HepG2 (cell line): ENCODE data around the gene TMOD2. TPM values are rescaled to one million over a fixed set of nuclear protein-coding genes. Genes with fewer than 3 reads are reported as not detected.

Source experiments
- ISL2 ChIP-seq: sonication (generic); formaldehyde crosslinking; IDR thresholded peaks from 2 replicates; pipeline ENCODE4 v1.5.0; 2020; ENCODE audit warnings: missing genetic modification reagents
- NR2F2 ChIP-seq: IDR thresholded peaks from 2 replicates; pipeline ENCODE4 v1.6.1; 2012; ENCODE audit warnings: low read depth, inconsistent platforms, borderline replicate concordance
- POGZ ChIP-seq: sonication (generic); formaldehyde crosslinking; IDR thresholded peaks from 2 replicates; pipeline ENCODE4 v1.4.0; 2020; ENCODE audit warnings: mild to moderate bottlenecking, missing genetic modification reagents
- RBM22 ChIP-seq: fragments of 200-400 bp; formaldehyde crosslinking; optimal IDR thresholded peaks from 2 replicates; pipeline ENCODE3; 2017; ENCODE audit warnings: mild to moderate bottlenecking, low read length, moderate library complexity
- SOX13 ChIP-seq, 3 experiments: fragments of 450-650 bp in 1 of 3; sonication (generic) in 1 of 3; formaldehyde crosslinking in 1 of 3; IDR thresholded peaks in 2 of 3; conservative IDR thresholded peaks in 1 of 3; 2 replicates each; pipeline versions ENCODE4 v1.5.0 to v1.6.1; 2016 to 2020; ENCODE audit warnings: antibody characterized with exemption in 1 of 3, mild to moderate bottlenecking in 1 of 3, missing compliant biosample characterization in 1 of 3, missing genetic modification reagents in 1 of 3, moderate library complexity in 1 of 3
- SRSF9 ChIP-seq: fragments of 200-400 bp; formaldehyde crosslinking; IDR thresholded peaks from 2 replicates; pipeline ENCODE4 v1.6.1; 2018; ENCODE audit warnings: borderline replicate concordance, mild to moderate bottlenecking, low read depth, low read length; ENCODE audit not compliant: insufficient read depth, poor library complexity, severe bottlenecking
- ZNF143 ChIP-seq: sonication (generic); formaldehyde crosslinking; IDR thresholded peaks from 2 replicates; pipeline ENCODE4 v1.4.0; 2020; ENCODE audit warnings: missing genetic modification reagents
- ZNF350 ChIP-seq: sonication (generic); formaldehyde crosslinking; IDR thresholded peaks from 2 replicates; pipeline ENCODE4 v1.4.0; 2020; ENCODE audit warnings: mild to moderate bottlenecking, low read depth, missing genetic modification reagents, borderline replicate concordance
- ZNF549 ChIP-seq: sonication (generic); formaldehyde crosslinking; IDR thresholded peaks from 2 replicates; pipeline ENCODE4 v1.5.0; 2020; ENCODE audit warnings: missing genetic modification reagents
- ZNF552 ChIP-seq: sonication (generic); formaldehyde crosslinking; IDR thresholded peaks from 2 replicates; pipeline ENCODE4 v1.9.0; 2022; ENCODE audit warnings: missing genetic modification reagents, mild to moderate bottlenecking, borderline replicate concordance
- ZNF607 ChIP-seq: sonication (generic); formaldehyde crosslinking; IDR thresholded peaks from 2 replicates; pipeline ENCODE4 v1.5.1; 2020; ENCODE audit warnings: missing genetic modification reagents, mild to moderate bottlenecking, borderline replicate concordance
- polyA plus RNA-seq, 8 experiments: library from polyadenylated mRNA; depleted of rRNA in 3 of 8; stranded (reverse) in 7 of 8; unstranded in 1 of 8; fragments of >200 nt; fragmentation: Illumina TruSeq in 4 of 8; extraction: Trizol in 4 of 8; gene quantifications; 2 replicates each; pipeline versions ENCODE4 v1.2.1 to v1.2.3, GENCODE V29; 2011 to 2016; ENCODE audit warnings: low read depth in 4 of 8, missing spikeins in 1 of 8, mixed read lengths in 1 of 8; ENCODE audit not compliant: insufficient read depth in 1 of 8
- total RNA-seq, 5 experiments: library from RNA; depleted of rRNA; stranded (reverse); fragments of >200 nt; fragmentation: Illumina TruSeq; extraction: Trizol; gene quantifications; 2 replicates each; pipeline ENCODE4 v1.2.3, GENCODE V29; 2016; ENCODE audit warnings: low read depth in 1 of 5
- TF ChIP-seq, protein P1 (sequence below), 2 experiments: fragments of 450-650 bp in 1 of 2; sonication (generic) in 1 of 2; formaldehyde crosslinking in 1 of 2; IDR thresholded peaks; 2 replicates each; pipeline versions ENCODE4 v1.6.1 to v1.8.0; 2016 to 2022; ENCODE audit warnings: antibody characterized with exemption in 1 of 2, mild to moderate bottlenecking in 1 of 2, missing genetic modification reagents in 1 of 2
- TF ChIP-seq, protein P2 (sequence below): sonication (generic); formaldehyde crosslinking; IDR thresholded peaks from 2 replicates; pipeline ENCODE4 v1.5.0; 2020; ENCODE audit warnings: missing genetic modification reagents
- TF ChIP-seq, protein P3 (sequence below): sonication (generic); formaldehyde crosslinking; IDR thresholded peaks from 2 replicates; pipeline ENCODE4 v1.4.0; 2020; ENCODE audit warnings: missing genetic modification reagents, borderline replicate concordance

Gene TMOD2
- total and polyA plus RNA-seq, 2 of the 13 experiments (the other 11 are each of a cell fraction or from before 2014, with no cell fraction given): 0.01 to 0.02 TPM

DNA sequence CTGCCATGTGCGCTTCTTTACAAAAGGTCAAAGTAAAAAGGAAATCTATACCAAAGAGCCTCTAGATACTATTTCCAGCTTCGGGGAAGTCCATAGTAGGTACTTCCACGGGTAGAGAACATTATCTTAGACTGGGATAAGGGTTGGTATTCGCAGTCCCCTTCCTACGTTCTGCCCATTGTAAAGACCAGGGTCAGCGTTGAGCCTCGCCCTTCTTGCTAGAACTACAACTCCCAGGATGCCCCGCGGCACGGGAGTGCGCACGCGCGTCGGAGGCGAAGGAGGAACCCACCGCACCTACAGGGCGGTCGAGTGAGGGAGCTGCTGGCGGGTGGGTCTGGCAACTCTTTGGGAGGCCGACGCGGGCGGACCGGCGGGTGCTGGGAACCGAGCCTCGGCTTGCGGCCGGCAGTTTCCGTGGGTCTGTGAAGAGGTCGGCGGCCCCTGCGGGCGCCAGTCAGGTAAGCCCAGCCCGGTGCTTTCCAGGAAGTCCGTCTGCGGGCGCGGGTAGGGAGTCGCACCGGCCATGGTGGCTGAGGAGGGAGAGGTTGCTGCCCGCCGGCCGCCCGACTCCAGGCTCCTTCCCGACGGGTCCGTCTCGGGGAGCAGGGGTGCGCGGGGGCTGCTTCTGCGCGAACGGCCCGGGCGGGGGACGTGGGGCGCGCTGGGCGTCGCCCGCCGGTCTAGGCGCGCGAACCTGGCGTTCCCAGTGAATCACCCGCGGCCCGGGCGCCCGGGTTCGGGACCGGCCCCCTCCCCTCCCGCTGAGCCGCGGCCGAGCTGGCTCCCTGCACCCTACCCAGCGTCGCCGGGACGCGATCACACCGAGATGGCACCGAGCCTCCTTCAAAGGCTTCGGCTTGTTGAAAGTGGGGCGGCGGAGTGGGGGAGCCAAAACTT lies 78.2 kb downstream of the TMOD2 start, which contains the start of gene TMOD3 (continued):
- TF ChIP-seq, protein P1, sequence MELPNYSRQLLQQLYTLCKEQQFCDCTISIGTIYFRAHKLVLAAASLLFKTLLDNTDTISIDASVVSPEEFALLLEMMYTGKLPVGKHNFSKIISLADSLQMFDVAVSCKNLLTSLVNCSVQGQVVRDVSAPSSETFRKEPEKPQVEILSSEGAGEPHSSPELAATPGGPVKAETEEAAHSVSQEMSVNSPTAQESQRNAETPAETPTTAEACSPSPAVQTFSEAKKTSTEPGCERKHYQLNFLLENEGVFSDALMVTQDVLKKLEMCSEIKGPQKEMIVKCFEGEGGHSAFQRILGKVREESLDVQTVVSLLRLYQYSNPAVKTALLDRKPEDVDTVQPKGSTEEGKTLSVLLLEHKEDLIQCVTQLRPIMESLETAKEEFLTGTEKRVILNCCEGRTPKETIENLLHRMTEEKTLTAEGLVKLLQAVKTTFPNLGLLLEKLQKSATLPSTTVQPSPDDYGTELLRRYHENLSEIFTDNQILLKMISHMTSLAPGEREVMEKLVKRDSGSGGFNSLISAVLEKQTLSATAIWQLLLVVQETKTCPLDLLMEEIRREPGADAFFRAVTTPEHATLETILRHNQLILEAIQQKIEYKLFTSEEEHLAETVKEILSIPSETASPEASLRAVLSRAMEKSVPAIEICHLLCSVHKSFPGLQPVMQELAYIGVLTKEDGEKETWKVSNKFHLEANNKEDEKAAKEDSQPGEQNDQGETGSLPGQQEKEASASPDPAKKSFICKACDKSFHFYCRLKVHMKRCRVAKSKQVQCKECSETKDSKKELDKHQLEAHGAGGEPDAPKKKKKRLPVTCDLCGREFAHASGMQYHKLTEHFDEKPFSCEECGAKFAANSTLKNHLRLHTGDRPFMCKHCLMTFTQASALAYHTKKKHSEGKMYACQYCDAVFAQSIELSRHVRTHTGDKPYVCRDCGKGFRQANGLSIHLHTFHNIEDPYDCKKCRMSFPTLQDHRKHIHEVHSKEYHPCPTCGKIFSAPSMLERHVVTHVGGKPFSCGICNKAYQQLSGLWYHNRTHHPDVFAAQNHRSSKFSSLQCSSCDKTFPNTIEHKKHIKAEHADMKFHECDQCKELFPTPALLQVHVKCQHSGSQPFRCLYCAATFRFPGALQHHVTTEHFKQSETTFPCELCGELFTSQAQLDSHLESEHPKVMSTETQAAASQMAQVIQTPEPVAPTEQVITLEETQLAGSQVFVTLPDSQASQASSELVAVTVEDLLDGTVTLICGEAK (IDR thresholded peaks at IDR 0.05): no peak
- TF ChIP-seq, protein P1 (CRISPR knock-in tag; IDR thresholded peaks at IDR 0.05): no peak
- TF ChIP-seq, protein P2, sequence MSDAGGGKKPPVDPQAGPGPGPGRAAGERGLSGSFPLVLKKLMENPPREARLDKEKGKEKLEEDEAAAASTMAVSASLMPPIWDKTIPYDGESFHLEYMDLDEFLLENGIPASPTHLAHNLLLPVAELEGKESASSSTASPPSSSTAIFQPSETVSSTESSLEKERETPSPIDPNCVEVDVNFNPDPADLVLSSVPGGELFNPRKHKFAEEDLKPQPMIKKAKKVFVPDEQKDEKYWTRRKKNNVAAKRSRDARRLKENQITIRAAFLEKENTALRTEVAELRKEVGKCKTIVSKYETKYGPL (CRISPR knock-in tag): no peak; the same call in 1 of the 2 replicates
- TF ChIP-seq ZNF143 (CRISPR knock-in tag) (peak; percentile 96), ZNF607 (0 out of 2 replicates have a peak, but pooled peaks have one; percentile 51), SOX13 (IDR thresholded peaks at IDR 0.05) (no peak), SOX13 (CRISPR knock-in tag; conservative IDR thresholded peaks at IDR 0.05 in 1 of 2, IDR thresholded peaks at IDR 0.05 in 1 of 2) (no peak; a peak in 1 of 4 replicates), POGZ (peak; percentile 66), SRSF9 (no peak), NR2F2 (no peak; the same call in 1 of the 2 replicates), ZNF350 (no peak; the same call in none of the 2 replicates), ISL2 (peak; percentile 50; the same call in 1 of the 2 replicates), ZNF549 (CRISPR knock-in tag) (no peak), ZNF552 (no peak), RBM22 (no peak)
- TF ChIP-seq, protein P3, sequence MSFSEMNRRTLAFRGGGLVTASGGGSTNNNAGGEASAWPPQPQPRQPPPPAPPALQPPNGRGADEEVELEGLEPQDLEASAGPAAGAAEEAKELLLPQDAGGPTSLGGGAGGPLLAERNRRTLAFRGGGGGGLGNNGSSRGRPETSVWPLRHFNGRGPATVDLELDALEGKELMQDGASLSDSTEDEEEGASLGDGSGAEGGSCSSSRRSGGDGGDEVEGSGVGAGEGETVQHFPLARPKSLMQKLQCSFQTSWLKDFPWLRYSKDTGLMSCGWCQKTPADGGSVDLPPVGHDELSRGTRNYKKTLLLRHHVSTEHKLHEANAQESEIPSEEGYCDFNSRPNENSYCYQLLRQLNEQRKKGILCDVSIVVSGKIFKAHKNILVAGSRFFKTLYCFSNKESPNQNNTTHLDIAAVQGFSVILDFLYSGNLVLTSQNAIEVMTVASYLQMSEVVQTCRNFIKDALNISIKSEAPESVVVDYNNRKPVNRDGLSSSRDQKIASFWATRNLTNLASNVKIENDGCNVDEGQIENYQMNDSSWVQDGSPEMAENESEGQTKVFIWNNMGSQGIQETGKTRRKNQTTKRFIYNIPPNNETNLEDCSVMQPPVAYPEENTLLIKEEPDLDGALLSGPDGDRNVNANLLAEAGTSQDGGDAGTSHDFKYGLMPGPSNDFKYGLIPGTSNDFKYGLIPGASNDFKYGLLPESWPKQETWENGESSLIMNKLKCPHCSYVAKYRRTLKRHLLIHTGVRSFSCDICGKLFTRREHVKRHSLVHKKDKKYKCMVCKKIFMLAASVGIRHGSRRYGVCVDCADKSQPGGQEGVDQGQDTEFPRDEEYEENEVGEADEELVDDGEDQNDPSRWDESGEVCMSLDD (CRISPR knock-in tag): no peak
